Measurements from ENCODE around the gene LY6G6F.

DNA sequence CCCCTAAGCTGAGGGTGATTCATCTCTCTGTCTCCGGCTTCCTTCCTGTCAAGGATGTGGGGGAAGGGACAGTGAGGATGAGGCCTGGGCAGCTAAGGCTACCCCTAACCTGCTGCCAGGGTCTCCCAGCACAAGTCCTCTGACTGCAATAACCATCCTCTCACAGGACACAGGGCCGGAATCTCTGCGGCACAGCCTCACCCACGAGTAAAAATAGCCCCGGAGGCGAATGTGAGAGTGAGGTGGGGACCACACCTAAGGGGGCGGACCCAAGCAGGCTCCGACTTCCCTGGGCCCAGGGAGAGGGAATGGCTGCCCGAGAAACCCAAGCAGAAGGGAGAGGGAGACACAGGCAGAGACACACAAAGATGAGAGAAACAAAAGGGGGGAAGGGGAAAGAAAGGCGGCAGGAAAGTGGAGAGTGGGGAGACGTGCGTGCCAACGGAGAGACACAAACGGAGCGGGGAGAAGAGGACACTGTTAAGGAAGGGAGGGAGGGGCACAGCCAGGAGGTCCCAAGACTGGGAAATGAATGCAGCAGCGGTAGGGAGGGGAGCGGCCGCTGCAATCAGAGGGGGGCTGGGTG lies 28.2 kb downstream of the LY6G6F start:
- no peak for TF ChIP-seq GATA2 (IDR thresholded peaks at IDR 0.05; ENCODE audit: low read depth, low read length)
- TF ChIP-seq GATA3 (IDR thresholded peaks at IDR 0.05; ENCODE audit: low read depth, low read length): no peak

Measured in SH-SY5Y (cell line).